ENCODE measurements around the gene PPP6R1. TPM values are rescaled to one million over a fixed set of nuclear protein-coding genes. Genes with fewer than 3 reads are reported as not detected.
A peak's percentile ranks its signal among the peaks of the same experiment; 100 is the strongest.
"Not testable (repeated sequence)": the region's sequence is repeated elsewhere in the genome, so short reads cannot be mapped to it uniquely, and the experiment has no call there.

Gene PPP6R1
- total RNA-seq, 3 donors from 2014 or later, result 60.0 to 72.9 (median 65.9) TPM

DNA sequence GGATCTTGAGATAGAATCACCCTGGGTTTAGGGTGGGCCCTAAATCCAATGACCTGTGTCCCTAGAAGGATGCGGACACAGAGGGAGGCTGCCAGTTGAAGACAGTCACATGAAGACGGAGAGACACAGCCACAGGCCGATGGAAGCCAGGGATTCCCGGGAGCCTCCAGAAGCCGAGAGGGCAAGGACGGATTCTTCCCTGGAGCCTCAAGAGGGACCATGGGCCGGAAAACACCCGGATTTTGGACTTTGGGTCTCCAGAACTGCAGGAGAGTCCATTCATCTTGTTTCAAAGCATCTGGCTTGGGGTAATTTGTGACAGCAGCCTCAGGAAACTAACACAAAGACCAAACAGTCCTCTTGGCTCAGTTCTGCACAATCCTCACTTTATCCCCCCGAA lies 32.5 kb downstream of the PPP6R1 start:
- TF ChIP-seq, protein P1, sequence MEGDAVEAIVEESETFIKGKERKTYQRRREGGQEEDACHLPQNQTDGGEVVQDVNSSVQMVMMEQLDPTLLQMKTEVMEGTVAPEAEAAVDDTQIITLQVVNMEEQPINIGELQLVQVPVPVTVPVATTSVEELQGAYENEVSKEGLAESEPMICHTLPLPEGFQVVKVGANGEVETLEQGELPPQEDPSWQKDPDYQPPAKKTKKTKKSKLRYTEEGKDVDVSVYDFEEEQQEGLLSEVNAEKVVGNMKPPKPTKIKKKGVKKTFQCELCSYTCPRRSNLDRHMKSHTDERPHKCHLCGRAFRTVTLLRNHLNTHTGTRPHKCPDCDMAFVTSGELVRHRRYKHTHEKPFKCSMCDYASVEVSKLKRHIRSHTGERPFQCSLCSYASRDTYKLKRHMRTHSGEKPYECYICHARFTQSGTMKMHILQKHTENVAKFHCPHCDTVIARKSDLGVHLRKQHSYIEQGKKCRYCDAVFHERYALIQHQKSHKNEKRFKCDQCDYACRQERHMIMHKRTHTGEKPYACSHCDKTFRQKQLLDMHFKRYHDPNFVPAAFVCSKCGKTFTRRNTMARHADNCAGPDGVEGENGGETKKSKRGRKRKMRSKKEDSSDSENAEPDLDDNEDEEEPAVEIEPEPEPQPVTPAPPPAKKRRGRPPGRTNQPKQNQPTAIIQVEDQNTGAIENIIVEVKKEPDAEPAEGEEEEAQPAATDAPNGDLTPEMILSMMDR (IDR thresholded peaks at IDR 0.05), result no peak
- no peaks in the 10 kb centered on the region for H3K9me3 ChIP-seq
- DNase-seq (no peak), ATAC-seq (no peak)
- H3K4me3 ChIP-seq, result no peak overlapping the region
- peaks cover 5% of the 10 kb centered on the region for H3K36me3 ChIP-seq (ENCODE audit: low read depth)
- intact Hi-C loops (cut with DNase I, micrococcal nuclease), result no loop called here
- H3K4me1 ChIP-seq (ENCODE audit: low read depth), result no peaks in the 10 kb centered on the region

DNA sequence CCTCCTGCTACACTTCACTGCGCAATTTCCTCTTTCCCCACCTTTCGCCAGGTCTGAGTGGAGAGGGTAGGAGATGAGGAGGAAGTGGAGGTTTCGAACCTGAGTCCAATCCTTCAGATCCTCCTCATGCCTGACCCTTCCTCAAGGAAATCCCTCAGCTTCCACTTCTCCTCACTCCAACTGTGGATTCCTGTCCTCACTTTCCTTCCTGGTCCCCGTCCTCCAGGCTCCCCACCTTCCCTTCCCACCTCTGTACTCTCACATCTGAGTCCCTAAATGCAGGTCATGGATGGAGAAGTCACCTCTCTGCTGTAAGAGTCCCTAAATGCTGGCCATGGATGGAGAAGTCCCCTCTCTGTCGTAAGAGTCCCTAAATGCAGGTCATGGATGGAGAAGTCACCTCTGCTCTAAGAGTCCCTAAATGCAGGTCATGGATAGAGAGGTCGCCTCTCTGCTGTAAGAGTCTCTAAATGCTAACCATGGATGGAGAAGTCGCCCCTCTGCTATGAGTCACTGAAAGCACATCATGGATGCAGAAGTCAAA lies 33.3 kb downstream of the PPP6R1 start:
- Histone ChIP-seq H3K4me3 (no peak overlapping the region), H3K9me3 (no peaks in the 10 kb centered on the region), H3K36me3 (ENCODE audit: low read depth) (no peaks in the 10 kb centered on the region), H3K4me1 (ENCODE audit: low read depth) (no peaks in the 10 kb centered on the region)
- TF ChIP-seq, protein P1 (IDR thresholded peaks at IDR 0.05), result no peak
- DNase-seq, result no peak
- intact Hi-C loops (cut with DNase I, micrococcal nuclease), result no loop called here
- no peak for ATAC-seq

DNA sequence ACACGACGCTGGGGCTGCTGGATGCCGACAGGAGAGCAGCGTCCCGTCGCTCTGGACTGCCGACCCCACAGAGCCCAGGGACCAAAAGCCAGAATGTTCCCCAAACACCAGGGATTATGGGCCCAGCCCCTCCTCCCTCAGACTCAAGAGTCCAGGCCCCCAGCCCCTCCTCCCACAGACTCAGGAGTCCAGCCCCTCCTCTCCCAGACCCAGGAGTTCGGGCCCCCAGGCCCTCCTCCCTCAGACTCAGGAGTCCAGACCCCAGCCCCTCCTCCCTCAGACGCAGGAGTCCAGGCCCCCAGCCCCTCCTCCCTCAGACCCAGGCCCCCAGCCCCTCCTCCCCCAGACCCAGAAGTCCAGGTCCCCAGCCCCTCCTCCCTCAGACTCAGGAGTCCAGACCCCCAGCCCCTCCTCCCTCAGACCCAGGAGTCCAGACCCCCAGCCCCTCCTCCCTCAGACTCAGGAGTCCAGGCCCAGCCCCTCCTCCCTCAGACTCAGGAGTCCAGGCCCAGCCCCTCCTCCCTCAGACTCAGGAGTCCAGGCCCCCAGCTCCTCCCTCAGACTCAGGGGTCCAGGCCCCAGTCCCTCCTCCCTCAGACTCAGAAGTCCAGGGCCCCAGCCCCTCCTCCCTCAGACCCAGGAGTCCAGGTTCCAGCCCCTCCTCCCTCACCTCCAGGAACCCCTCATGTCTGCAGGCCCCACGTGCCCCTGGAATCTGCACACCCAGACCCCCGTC lies 34.0 kb downstream of the PPP6R1 start:
- DNase-seq; H3K9me3 ChIP-seq; intact Hi-C loops (cut with DNase I, micrococcal nuclease); H3K4me3 ChIP-seq; H3K4me1 ChIP-seq (ENCODE audit: low read depth); ATAC-seq; H3K36me3 ChIP-seq (ENCODE audit: low read depth): not testable (repeated sequence)

DNA sequence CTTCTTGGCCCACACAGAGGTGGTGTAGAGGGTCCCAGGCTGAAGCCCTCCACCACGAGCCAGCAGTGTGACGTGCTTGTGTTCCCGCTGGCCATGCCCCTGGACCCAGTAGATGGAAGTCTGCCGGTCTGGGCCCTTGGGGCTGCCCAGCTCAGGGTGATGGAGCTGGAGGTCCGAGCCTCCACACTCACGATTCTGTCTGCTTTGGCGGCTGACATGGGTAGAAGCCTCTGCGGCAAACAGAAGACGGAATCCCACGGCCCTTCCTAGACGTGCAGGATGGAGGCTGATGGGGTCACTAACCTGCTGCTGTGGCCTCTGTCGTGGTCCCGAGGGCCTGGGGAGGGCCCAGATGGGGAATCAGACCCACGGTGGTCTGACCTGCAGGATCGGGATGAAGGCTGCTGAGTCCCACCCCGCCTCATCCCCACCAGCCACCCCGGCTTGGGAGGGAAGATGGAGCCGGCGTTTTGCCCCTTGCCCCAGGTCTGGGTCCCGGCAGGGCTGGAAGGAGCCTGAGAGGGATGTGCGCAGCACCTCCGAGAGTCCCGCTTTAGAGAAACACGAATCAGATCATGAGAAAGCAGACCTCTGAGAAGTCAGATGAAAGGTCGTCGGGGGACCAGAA lies 34.7 kb downstream of the PPP6R1 start:
- Histone ChIP-seq H3K4me1 (ENCODE audit: low read depth) (no peaks in the 10 kb centered on the region), H3K9me3 (no peaks in the 10 kb centered on the region), H3K36me3 (ENCODE audit: low read depth) (no peaks in the 10 kb centered on the region), H3K4me3 (no peak overlapping the region)
- ATAC-seq (no peak), DNase-seq (no peak)
- TF ChIP-seq, protein P1 (IDR thresholded peaks at IDR 0.05), result no peak
- intact Hi-C loops (cut with DNase I, micrococcal nuclease), result no loop called here

DNA sequence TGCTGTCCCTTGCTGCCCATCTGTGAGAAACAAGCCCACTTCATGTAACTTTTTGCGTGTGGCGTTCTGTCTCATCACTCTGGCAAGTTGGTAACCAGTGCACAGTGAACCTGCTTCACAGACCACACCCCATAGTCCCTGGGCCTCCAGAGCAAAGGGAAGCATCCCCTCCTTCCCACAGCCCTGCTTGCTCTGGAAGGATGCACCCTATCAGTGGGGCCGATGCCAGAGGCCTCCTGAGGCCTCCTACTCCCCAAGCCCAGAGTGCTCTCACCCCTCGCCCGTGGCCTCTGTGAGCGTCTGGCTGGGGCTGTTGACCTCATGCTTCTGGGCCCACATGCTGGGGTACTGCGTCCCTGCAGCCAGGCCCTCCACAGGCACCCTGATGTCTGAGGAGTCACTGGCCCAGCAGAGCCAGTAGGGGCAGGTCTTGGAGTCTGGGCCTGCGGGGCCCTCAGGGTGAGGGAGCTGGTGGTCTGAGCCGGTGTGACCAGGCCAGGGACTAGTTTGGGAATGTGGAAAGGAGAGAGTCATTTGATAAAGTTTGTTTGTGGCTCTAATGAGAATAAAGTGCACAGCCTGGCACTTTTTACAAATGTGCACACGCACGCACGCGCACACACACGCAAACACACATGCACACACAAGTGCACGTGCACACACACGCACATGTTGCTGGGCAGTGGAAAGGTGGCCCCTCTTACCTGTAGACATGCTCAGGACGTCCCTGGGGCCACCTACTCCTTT lies 35.4 kb downstream of the PPP6R1 start:
- no peaks in the 10 kb centered on the region for H3K4me1 ChIP-seq (ENCODE audit: low read depth)
- no peak for DNase-seq
- no peaks in the 10 kb centered on the region for H3K36me3 ChIP-seq (ENCODE audit: low read depth)
- peak; percentile 6 for ATAC-seq
- no peak overlapping the region for H3K4me3 ChIP-seq
- intact Hi-C loops (cut with DNase I, micrococcal nuclease), result no loop called here
- TF ChIP-seq, protein P1 (IDR thresholded peaks at IDR 0.05), result no peak
- H3K9me3 ChIP-seq, result no peaks in the 10 kb centered on the region

DNA sequence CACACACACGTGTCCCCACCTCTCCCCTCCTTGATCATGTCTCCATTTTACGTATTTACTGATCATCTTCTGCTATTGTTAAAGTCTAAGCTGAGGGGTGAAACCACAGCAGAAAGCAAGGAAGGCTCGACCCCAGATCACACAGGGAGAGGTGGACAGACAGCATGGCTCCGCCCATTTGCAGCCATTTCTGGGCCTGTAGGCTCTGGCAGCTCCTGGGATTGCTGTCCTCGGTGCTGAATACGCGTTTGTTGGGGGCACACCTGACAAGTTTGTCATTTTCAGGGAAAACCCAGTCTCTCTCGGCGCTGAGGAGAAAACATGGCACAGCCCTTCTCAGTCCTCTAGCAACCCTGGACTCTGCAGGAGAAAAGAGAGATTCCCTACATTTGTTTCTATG lies 38.3 kb downstream of the PPP6R1 start:
- H3K4me3 ChIP-seq, result no peak overlapping the region
- ATAC-seq, result no peak
- TF ChIP-seq, protein P1 (IDR thresholded peaks at IDR 0.05), result no peak
- intact Hi-C loops (cut with DNase I, micrococcal nuclease), result no loop called here
- H3K36me3 ChIP-seq (ENCODE audit: low read depth), result no peaks in the 10 kb centered on the region
- DNase-seq, result no peak
- peaks cover 9% of the 10 kb centered on the region for H3K4me1 ChIP-seq (ENCODE audit: low read depth)
- H3K9me3 ChIP-seq, result no peaks in the 10 kb centered on the region

Measured in mucosa of descending colon (tissue), 3 donors.